Upper lobe of right lung (tissue), 1 donor: Measurements from ENCODE around the gene OTOR. TPM values are rescaled to one million over a fixed set of nuclear protein-coding genes. Genes with fewer than 3 reads are reported as not detected.
A peak's percentile ranks its signal among the peaks of the same experiment; 100 is the strongest.

Experiments
- ATAC-seq: fragments of 200-7000 bp; cut with Tn5 transposase; one replicate; pipeline ENCODE4 v1.9.1; 2020; ENCODE audit warnings: mild to moderate bottlenecking, moderate library complexity
- DNase-seq: peaks from one replicate; pipeline ENCODE4 v3.0.0-alpha.2; 2020
- H3K27ac ChIP-seq: fragments of 200-600 bp; one replicate; pipeline ENCODE4 v1.8.0; 2022
- H3K27me3 ChIP-seq: fragments of 200-600 bp; one replicate; pipeline ENCODE4 v1.8.0; 2022; ENCODE audit warnings: mild to moderate bottlenecking
- H3K36me3 ChIP-seq: fragments of 200-600 bp; one replicate; pipeline ENCODE4 v1.8.0; 2022
- H3K4me1 ChIP-seq: fragments of 200-600 bp; one replicate; pipeline ENCODE4 v1.8.0; 2022
- H3K4me3 ChIP-seq: fragments of 200-600 bp; one replicate; pipeline ENCODE4 v1.8.0; 2022; ENCODE audit warnings: mild to moderate bottlenecking
- H3K9me3 ChIP-seq: fragments of 200-600 bp; one replicate; pipeline ENCODE4 v1.8.0; 2022
- CTCF ChIP-seq: fragments of 200-600 bp; IDR thresholded peaks from one replicate; pipeline ENCODE4 v1.8.0; 2022; ENCODE audit warnings: antibody characterized with exemption
- intact Hi-C: fragments of 100-400 bp; cut with DNase I; formaldehyde crosslinking; loops from one replicate; pipeline ENCODE4 v1.11.0; 2022
- total RNA-seq: library from RNA; stranded (reverse); fragmentation: NEBNext Ultra II Directional; extraction: Animal tissue kit (Norgen Biotek cat#: 25700); gene quantifications from one replicate; pipeline ENCODE4 v1.2.1, GENCODE V29; 2021
- donor health status: DM: no; HTN: yes; CAD: no; lungs with severe emphysema.

The OTOR gene
- total RNA-seq, 1 donor from 2014 or later: not detected

GRCh38 chr20:16732506-16733152, 15.5 kb upstream of the OTOR start:
- no peaks in the 10 kb centered on the region for H3K9me3 ChIP-seq
- peaks cover 58% of the 10 kb centered on the region for H3K36me3 ChIP-seq
- no peak for TF ChIP-seq CTCF
- H3K27ac ChIP-seq: no peak overlapping the region
- intact Hi-C loops: no loop called here
- DNase-seq (no peak), ATAC-seq (no peak)
- H3K27me3 ChIP-seq: peaks cover 9% of the 10 kb centered on the region
- H3K4me3 ChIP-seq: no peak overlapping the region
- H3K4me1 ChIP-seq: peaks cover 10% of the 10 kb centered on the region

GRCh38 chr20:16740365-16741072, 7.6 kb upstream of the OTOR start:
- H3K36me3 ChIP-seq: peaks cover 62% of the 10 kb centered on the region
- intact Hi-C loops: no loop called here
- H3K4me1 ChIP-seq: no peaks in the 10 kb centered on the region
- ATAC-seq (no peak), DNase-seq (no peak)
- no peak overlapping the region for H3K4me3 ChIP-seq
- H3K27ac ChIP-seq: no peak overlapping the region
- no peaks in the 10 kb centered on the region for H3K27me3 ChIP-seq
- H3K9me3 ChIP-seq: no peaks in the 10 kb centered on the region
- no peak for TF ChIP-seq CTCF

- Histone ChIP-seq H3K4me1 (no peaks in the 10 kb centered on the region), H3K27me3 (no peaks in the 10 kb centered on the region), H3K27ac (no peak overlapping the region), H3K9me3 (no peaks in the 10 kb centered on the region), H3K36me3 (peaks cover 32% of the 10 kb centered on the region), H3K4me3 (no peak overlapping the region)
- DNase-seq: no peak
- intact Hi-C loops: no loop called here
- no peak for TF ChIP-seq CTCF
- no peak for ATAC-seq
Measured at GRCh38 chr20:16744178-16744807, 3.9 kb upstream of the OTOR start.

GRCh38 chr20:16745204-16745603, 3.0 kb upstream of the OTOR start:
- Histone ChIP-seq H3K4me1 (no peaks in the 10 kb centered on the region), H3K27me3 (no peaks in the 10 kb centered on the region), H3K4me3 (no peak overlapping the region), H3K9me3 (no peaks in the 10 kb centered on the region), H3K36me3 (peaks cover 23% of the 10 kb centered on the region), H3K27ac (no peak overlapping the region)
- no peak for TF ChIP-seq CTCF
- no peak for ATAC-seq
- intact Hi-C loops: no loop called here
- no peak for DNase-seq

- ATAC-seq (peak; percentile 80), DNase-seq (no peak)
- no peak overlapping the region for H3K27ac ChIP-seq
- no peaks in the 10 kb centered on the region for H3K9me3 ChIP-seq
- peaks cover 2% of the 10 kb centered on the region for H3K36me3 ChIP-seq
- H3K4me1 ChIP-seq: no peaks in the 10 kb centered on the region
- H3K27me3 ChIP-seq: no peaks in the 10 kb centered on the region
- intact Hi-C loops: no loop called here
- no peak overlapping the region for H3K4me3 ChIP-seq
- TF ChIP-seq CTCF: peak; percentile 10
Measured at GRCh38 chr20:16747291-16747811, 807 bp upstream of the OTOR start.
